Measurements from ENCODE around the gene RALGPS1. TPM values are rescaled to one million over a fixed set of nuclear protein-coding genes. Genes with fewer than 3 reads are reported as not detected.

Gene RALGPS1, protein sequence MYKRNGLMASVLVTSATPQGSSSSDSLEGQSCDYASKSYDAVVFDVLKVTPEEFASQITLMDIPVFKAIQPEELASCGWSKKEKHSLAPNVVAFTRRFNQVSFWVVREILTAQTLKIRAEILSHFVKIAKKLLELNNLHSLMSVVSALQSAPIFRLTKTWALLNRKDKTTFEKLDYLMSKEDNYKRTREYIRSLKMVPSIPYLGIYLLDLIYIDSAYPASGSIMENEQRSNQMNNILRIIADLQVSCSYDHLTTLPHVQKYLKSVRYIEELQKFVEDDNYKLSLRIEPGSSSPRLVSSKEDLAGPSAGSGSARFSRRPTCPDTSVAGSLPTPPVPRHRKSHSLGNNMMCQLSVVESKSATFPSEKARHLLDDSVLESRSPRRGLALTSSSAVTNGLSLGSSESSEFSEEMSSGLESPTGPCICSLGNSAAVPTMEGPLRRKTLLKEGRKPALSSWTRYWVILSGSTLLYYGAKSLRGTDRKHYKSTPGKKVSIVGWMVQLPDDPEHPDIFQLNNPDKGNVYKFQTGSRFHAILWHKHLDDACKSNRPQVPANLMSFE
- 10 to 100 TPM; 12.3 to 52.4 (median 17.1) TPM for total RNA-seq

- H3K9me3 ChIP-seq = no peaks in the 10 kb centered on the region
- peak; percentile 98 to 100 for ATAC-seq (ENCODE audit: low FRiP score in 2 of 2)
- peak within 1 kb of the TSS; percentile 68 to 90 (median 80) for H3K27ac ChIP-seq
- H3K4me1 ChIP-seq = peaks cover 8 to 15% (median 11%) of the 10 kb centered on the region in 4 donors
- H3K27me3 ChIP-seq = no peaks in the 10 kb centered on the region
- no peaks in the 10 kb centered on the region for H3K36me3 ChIP-seq
- WGBS, 2 donors = 0 to 1% methylated on average over 5 to 52 of the region's 105 CpGs
- TF ChIP-seq CTCF (IDR thresholded peaks at IDR 0.05) = peak in 2 of 6 experiments; percentile 16 to 32
- peak in 1 of 2 donors; percentile 50 for TF ChIP-seq POLR2AphosphoS5 (IDR thresholded peaks at IDR 0.05)
- no peak for TF ChIP-seq EP300 (IDR thresholded peaks at IDR 0.05)
- peak in 1 of 4 donors; percentile 72 for TF ChIP-seq POLR2A (IDR thresholded peaks at IDR 0.05)
- H3K4me3 ChIP-seq = peak within 1 kb of the TSS; percentile 32 to 86 (median 74)
- peak; percentile 97 to 98 for DNase-seq
Measured at GRCh38 chr9:126914458-126915280, at the start of gene RALGPS1. Gene RALGPS1 (plus strand): TSS chr9:126914782. CDS start chr9:126962290, 47,508 bp downstream.

DNA sequence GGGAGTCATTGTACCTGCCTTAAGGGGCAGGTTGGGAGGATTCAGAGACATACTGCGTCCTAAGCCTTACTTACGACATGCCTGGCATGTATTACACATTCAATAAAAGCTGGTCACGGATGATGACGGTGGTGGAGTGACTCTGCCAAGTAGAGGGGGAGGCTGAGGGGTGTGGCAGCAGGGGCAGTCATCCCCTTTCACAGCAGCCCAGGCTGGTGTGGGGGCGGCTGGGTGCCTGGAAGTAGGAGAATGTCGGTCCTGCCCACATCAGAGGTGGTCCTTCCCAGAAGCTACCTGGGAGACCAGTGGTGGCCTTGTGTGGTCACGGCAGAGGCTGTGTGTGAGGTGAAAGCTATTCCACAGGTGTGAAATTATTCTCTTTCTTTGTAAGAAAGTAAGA is 45.2 kb upstream of the RALGPS1 start:
- no peaks in the 10 kb centered on the region for H3K9me3 ChIP-seq
- WGBS, 2 donors = 85 to 87% methylated on average over 7 of the region's 7 CpGs
- no peak overlapping the region for H3K4me3 ChIP-seq
- peaks cover 0 to 26% (median 0%) of the 10 kb centered on the region in 4 donors for H3K4me1 ChIP-seq
- H3K27me3 ChIP-seq = no peaks in the 10 kb centered on the region
- peaks cover 0 to 34% (median 17%) of the 10 kb centered on the region in 4 donors for H3K36me3 ChIP-seq
- H3K27ac ChIP-seq = no peak overlapping the region
- ATAC-seq (ENCODE audit: low FRiP score in 2 of 2) (no peak), DNase-seq (peak in 1 of 2 donors; percentile 9)
- no peak for TF ChIP-seq EP300 (IDR thresholded peaks at IDR 0.05)
- no peak for TF ChIP-seq CTCF (IDR thresholded peaks at IDR 0.05)
- no peak for TF ChIP-seq POLR2A (IDR thresholded peaks at IDR 0.05)
- no peak for TF ChIP-seq POLR2AphosphoS5 (IDR thresholded peaks at IDR 0.05)

DNA sequence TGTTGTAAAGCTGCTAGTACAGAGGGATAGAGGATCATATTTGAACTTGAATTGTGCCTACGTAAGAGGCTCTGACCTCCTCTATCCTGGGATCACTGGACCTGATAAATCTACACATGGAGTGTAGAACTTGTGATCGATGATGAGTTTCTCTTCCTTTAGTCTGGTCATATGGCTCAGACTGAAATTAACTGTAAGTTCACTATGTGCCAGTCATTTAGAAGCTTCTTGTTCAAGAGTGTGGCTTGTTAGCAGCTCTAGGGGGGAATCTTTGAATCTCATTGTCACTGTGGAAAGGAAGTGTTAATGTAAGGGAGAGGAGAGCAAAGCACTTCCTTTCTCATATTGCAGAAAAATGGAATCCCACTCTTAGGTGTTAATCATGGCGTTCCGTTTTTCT is 42.1 kb upstream of the RALGPS1 start:
- ATAC-seq (ENCODE audit: low FRiP score in 2 of 2) (no peak), DNase-seq (no peak)
- H3K4me3 ChIP-seq = no peak overlapping the region
- no peaks in the 10 kb centered on the region for H3K9me3 ChIP-seq
- H3K4me1 ChIP-seq = peaks cover 0 to 22% (median 1%) of the 10 kb centered on the region in 4 donors
- no peak overlapping the region for H3K27ac ChIP-seq
- 75 to 80% methylated on average over 4 of the region's 4 CpGs for WGBS, 2 donors
- TF ChIP-seq EP300 (IDR thresholded peaks at IDR 0.05) (no peak), CTCF (IDR thresholded peaks at IDR 0.05) (no peak), POLR2AphosphoS5 (IDR thresholded peaks at IDR 0.05) (no peak), POLR2A (IDR thresholded peaks at IDR 0.05) (no peak)
- H3K36me3 ChIP-seq = peaks cover 0 to 13% (median 6%) of the 10 kb centered on the region in 4 donors
- no peaks in the 10 kb centered on the region for H3K27me3 ChIP-seq

DNA sequence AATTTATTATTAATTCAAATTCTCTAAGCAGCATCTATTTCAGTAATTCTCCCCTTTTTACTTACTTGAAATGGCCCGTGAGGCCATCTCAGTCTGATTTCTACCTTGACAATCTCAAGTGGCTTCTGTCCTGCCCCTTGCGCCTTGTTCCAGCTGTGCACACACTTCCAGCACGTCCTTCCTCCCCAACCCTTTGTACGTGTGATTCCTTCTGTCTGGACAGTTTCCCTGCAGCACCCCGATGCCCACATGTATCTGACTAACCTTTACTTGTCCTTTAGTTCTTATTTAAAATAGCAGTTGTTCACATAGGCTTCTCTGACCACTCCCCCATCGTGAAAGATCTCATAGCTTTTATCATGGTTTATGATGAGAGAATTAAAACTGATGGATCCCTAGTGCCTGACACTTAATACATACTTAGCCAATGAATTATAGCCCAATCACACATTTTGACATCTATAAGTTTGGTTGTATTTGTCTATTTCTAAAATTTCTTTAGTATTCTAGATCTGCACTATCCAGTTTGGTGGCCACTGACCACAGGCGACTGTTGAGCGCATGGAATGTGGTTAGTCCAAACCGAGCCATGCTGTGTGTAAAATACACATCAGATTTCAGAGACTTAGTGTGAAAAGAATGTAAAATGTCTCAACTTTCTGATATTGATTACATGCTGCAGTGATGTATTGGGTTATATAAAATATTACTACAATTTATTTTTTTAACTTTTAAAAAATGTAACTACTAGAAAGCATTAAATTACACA is 39.9 kb upstream of the RALGPS1 start:
- H3K27ac ChIP-seq = no peak overlapping the region
- H3K27me3 ChIP-seq = no peaks in the 10 kb centered on the region
- no peak overlapping the region for H3K4me3 ChIP-seq
- peaks cover 0 to 7% (median 4%) of the 10 kb centered on the region in 4 donors for H3K36me3 ChIP-seq
- DNase-seq (no peak), ATAC-seq (ENCODE audit: low FRiP score in 2 of 2) (no peak)
- peaks cover 0 to 11% (median 1%) of the 10 kb centered on the region in 4 donors for H3K4me1 ChIP-seq
- no peaks in the 10 kb centered on the region for H3K9me3 ChIP-seq
- whole genome bisulfite sequencing, 2 donors = 63 to 67% methylated on average over 9 of the region's 9 CpGs
- TF ChIP-seq POLR2A (IDR thresholded peaks at IDR 0.05) = no peak
- TF ChIP-seq EP300 (IDR thresholded peaks at IDR 0.05) = no peak
- TF ChIP-seq POLR2AphosphoS5 (IDR thresholded peaks at IDR 0.05) = no peak
- TF ChIP-seq CTCF (IDR thresholded peaks at IDR 0.05) = no peak
